MCF 10A (cell line): ENCODE data around the gene TCEA2. TPM values are rescaled to one million over a fixed set of nuclear protein-coding genes. Genes with fewer than 3 reads are reported as not detected.

Experiments used
- BruUV-seq: library from RNA; stranded (reverse); fragments of 400-500 nt; replicated peaks from 2 replicates; lab custom pipeline; 2021; lab: Mats Ljungman, UMichigan
- CTCF ChIA-PET: fragments of 300-600 bp; sonication (Branson Sonifier 250); formaldehyde crosslinking; extraction: SDS; loops from one replicate; lab custom pipeline; 2021; ENCODE audit warnings: antibody characterized with exemption, inconsistent platforms; lab: Yijun Ruan, JAX
- POLR2A ChIA-PET: fragments of 300-600, 350-650 bp; sonication (Branson Sonifier 250); formaldehyde crosslinking; extraction: SDS; loops from one replicate; lab custom pipeline; 2020; ENCODE audit warnings: antibody characterized with exemption, inconsistent platforms; lab: Yijun Ruan, JAX
- DNase-seq: peaks from one replicate; pipeline ENCODE4 v3.0.0-alpha.2; 2018; ENCODE audit not compliant: unreplicated experiment
- H3K27ac Mint-ChIP-seq: one replicate; pipeline ENCODE4 v1.8.0; 2022; ENCODE audit warnings: mild to moderate bottlenecking, low read depth, mixed read lengths; ENCODE audit not compliant: unreplicated experiment
- H3K27me3 Mint-ChIP-seq: one replicate; pipeline ENCODE4 v1.8.0; 2022; ENCODE audit warnings: mixed read lengths; ENCODE audit not compliant: insufficient read depth, unreplicated experiment
- H3K36me3 Mint-ChIP-seq: one replicate; pipeline ENCODE4 v1.8.0; 2022; ENCODE audit warnings: mild to moderate bottlenecking, moderate library complexity, mixed read lengths; ENCODE audit not compliant: insufficient read depth, unreplicated experiment
- H3K4me1 Mint-ChIP-seq: one replicate; pipeline ENCODE4 v1.8.0; 2022; ENCODE audit warnings: mixed read lengths; ENCODE audit not compliant: insufficient read depth, unreplicated experiment
- H3K4me3 Mint-ChIP-seq: one replicate; pipeline ENCODE4 v1.8.0; 2022; ENCODE audit warnings: mild to moderate bottlenecking, moderate library complexity, mixed read lengths; ENCODE audit not compliant: unreplicated experiment
- H3K9me3 Mint-ChIP-seq: one replicate; pipeline ENCODE4 v1.8.0; 2022; ENCODE audit warnings: mixed read lengths; ENCODE audit not compliant: unreplicated experiment
- CTCF ChIP-seq: fragments of 200-600 bp; IDR thresholded peaks from one replicate; pipeline ENCODE4 v1.8.0; 2022; ENCODE audit warnings: antibody characterized with exemption, mild to moderate bottlenecking; ENCODE audit not compliant: unreplicated experiment
- intact Hi-C: fragments of 100-400 bp; cut with micrococcal nuclease; formaldehyde crosslinking; loops from 2 replicates; pipeline ENCODE4 v1.14.1; 2022
- total RNA-seq: library from RNA; stranded (reverse); gene quantifications from 2 replicates; pipeline ENCODE4 v1.2.3, GENCODE V29; 2022

Gene TCEA2
- total RNA-seq, 1 experiment from 2014 or later = 30.8 TPM

- no peak for TF ChIP-seq CTCF
- BruUV-seq = no TSS peak
- Mint-ChIP-seq H3K4me1 (peaks cover 8% of the 10 kb centered on the region), H3K27me3 (no peaks in the 10 kb centered on the region), H3K9me3 (no peaks in the 10 kb centered on the region), H3K27ac (peak within 1 kb of the TSS; percentile 83), H3K36me3 (peaks cover 6% of the 10 kb centered on the region), H3K4me3 (peak within 1 kb of the TSS; percentile 73)
- DNase-seq = no peak
- CTCF ChIA-PET = interaction anchor here (0.5 to 8.9 kb wide), 5 partner anchors 11 to 42 kb away, joined by 4 to 93 read pairs (median 6); no protein-coding TSS in a partner anchor
- POLR2A ChIA-PET = interaction anchor here (0.8 to 2.0 kb wide), 8 partner anchors 15 to 807 kb away, joined by 3 to 8 read pairs (median 4); partner anchors contain the start of genes ARFGAP1, SAMD10 and TCEA2
- intact Hi-C loops = no loop called here
These were observed 17.2 kb downstream of the TCEA2 start, which contains the start of gene OPRL1 for GRCh38 chr20:64080013-64080812. OPRL1 (plus strand) TSS chr20:64080082; CDS start chr20:64092721, 12,639 bp downstream.

- peaks cover 8% of the 10 kb centered on the region for H3K4me1 Mint-ChIP-seq
- CTCF ChIA-PET = interaction anchor here (0.5 to 8.9 kb wide), 7 partner anchors 11 to 554 kb away, joined by 4 to 93 read pairs (median 6); no protein-coding TSS in a partner anchor
- BruUV-seq = no TSS peak
- DNase-seq = no peak
- H3K27ac Mint-ChIP-seq = no peak overlapping the region
- H3K9me3 Mint-ChIP-seq = no peaks in the 10 kb centered on the region
- TF ChIP-seq CTCF = no peak
- H3K4me3 Mint-ChIP-seq = peak overlapping the region; percentile 60
- POLR2A ChIA-PET = interaction anchor here (0.8 to 1.3 kb wide), 2 partner anchors 141 to 175 kb away, joined by 5 to 6 read pairs; no protein-coding TSS in a partner anchor
- intact Hi-C loops = no loop called here
- peaks cover 6% of the 10 kb centered on the region for H3K36me3 Mint-ChIP-seq
- H3K27me3 Mint-ChIP-seq = no peaks in the 10 kb centered on the region
These were observed 18.0 kb downstream of the TCEA2 start for GRCh38 chr20:64080813-64081623.

- peaks cover 10% of the 10 kb centered on the region for H3K4me1 Mint-ChIP-seq
- no peak for TF ChIP-seq CTCF
- H3K27me3 Mint-ChIP-seq = no peaks in the 10 kb centered on the region
- H3K9me3 Mint-ChIP-seq = no peaks in the 10 kb centered on the region
- no peak overlapping the region for H3K27ac Mint-ChIP-seq
- ChIA-PET POLR2A (no interaction called here), CTCF (interaction anchor here (0.6 to 8.9 kb wide), 7 partner anchors 12 to 43 kb away, joined by 3 to 93 read pairs (median 6); no protein-coding TSS in a partner anchor)
- intact Hi-C loops = no loop called here
- BruUV-seq = no TSS peak
- peaks cover 6% of the 10 kb centered on the region for H3K36me3 Mint-ChIP-seq
- no peak for DNase-seq
- no peak overlapping the region for H3K4me3 Mint-ChIP-seq
These were observed 18.6 kb downstream of the TCEA2 start for GRCh38 chr20:64081624-64081964.
